ENCODE measurements around the gene GRIP2. TPM values are rescaled to one million over a fixed set of nuclear protein-coding genes. Genes with fewer than 3 reads are reported as not detected.

Gene GRIP2
- 1 to 10 TPM in 2 of 4 donors, under 1 TPM in 2; 0.16 to 1.7 (median 0.87) TPM for total RNA-seq
- under 1 TPM; under 0.01 to 0.90 (median 0.23) TPM for polyA plus RNA-seq

DNA sequence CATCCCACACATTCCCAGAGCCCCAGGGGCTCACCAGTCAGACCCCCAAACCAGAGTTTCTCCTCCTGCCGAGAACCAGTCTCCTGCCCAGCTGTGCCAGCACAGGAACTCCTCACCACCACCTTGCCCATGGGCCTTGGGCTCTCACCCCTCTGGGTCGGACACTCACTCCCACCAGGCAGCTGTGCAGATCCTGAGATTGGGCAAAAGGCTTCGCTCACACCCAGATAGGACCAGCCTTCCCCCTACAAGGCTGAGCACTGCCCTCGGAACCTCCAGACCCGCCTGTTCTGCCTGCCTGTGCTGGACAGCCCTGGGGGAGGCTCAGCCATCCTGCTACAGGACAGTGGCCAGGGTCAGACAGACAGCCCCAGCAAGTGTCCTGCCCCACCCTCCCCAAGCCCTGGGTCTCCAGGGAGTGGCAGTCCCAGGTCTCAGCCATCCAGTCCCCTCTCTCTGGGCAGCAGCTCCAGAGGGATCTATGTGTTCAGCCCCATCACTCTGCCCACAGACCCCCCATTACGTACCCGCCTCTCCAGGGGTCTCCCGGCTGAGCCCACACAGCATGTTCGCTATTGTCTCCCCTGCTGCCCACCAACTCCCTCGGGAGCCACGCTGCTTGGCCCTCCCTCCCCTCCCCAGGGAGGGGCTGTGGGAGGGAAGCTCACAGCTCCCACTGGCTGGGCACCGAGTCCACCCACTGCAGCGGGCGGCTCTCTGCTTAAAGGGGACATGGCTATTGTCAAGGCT is at the start of gene GRIP2:
Gene GRIP2 (minus strand): TSS at position 601 of the 750 bp plus-strand sequence. CDS start 34 bp downstream, at position 567.
- H3K4me3 ChIP-seq: peak within 1 kb of the TSS in 2 of 4 donors; percentile 7 to 17
- H3K27ac ChIP-seq: peak within 1 kb of the TSS in 1 of 4 donors; percentile 2
- peaks cover 0 to 16% (median 0%) of the 10 kb centered on the region in 3 donors for H3K27me3 ChIP-seq
- peak; percentile 50 for DNase-seq
- H3K36me3 ChIP-seq: no peaks in the 10 kb centered on the region
- H3K9me3 ChIP-seq: no peaks in the 10 kb centered on the region
- no peaks in the 10 kb centered on the region for H3K4me1 ChIP-seq
- TF ChIP-seq, protein P1, sequence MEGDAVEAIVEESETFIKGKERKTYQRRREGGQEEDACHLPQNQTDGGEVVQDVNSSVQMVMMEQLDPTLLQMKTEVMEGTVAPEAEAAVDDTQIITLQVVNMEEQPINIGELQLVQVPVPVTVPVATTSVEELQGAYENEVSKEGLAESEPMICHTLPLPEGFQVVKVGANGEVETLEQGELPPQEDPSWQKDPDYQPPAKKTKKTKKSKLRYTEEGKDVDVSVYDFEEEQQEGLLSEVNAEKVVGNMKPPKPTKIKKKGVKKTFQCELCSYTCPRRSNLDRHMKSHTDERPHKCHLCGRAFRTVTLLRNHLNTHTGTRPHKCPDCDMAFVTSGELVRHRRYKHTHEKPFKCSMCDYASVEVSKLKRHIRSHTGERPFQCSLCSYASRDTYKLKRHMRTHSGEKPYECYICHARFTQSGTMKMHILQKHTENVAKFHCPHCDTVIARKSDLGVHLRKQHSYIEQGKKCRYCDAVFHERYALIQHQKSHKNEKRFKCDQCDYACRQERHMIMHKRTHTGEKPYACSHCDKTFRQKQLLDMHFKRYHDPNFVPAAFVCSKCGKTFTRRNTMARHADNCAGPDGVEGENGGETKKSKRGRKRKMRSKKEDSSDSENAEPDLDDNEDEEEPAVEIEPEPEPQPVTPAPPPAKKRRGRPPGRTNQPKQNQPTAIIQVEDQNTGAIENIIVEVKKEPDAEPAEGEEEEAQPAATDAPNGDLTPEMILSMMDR (IDR thresholded peaks at IDR 0.05): no peak
- no peak for TF ChIP-seq POLR2A (IDR thresholded peaks at IDR 0.05)
- no peak for TF ChIP-seq EP300 (IDR thresholded peaks at IDR 0.05)
- no peak for TF ChIP-seq POLR2AphosphoS5 (IDR thresholded peaks at IDR 0.05)
- intact Hi-C loops (cut with DNase I): no loop called here
- 56 to 61% methylated on average over 14 of the region's 14 CpGs for WGBS, 2 donors

DNA sequence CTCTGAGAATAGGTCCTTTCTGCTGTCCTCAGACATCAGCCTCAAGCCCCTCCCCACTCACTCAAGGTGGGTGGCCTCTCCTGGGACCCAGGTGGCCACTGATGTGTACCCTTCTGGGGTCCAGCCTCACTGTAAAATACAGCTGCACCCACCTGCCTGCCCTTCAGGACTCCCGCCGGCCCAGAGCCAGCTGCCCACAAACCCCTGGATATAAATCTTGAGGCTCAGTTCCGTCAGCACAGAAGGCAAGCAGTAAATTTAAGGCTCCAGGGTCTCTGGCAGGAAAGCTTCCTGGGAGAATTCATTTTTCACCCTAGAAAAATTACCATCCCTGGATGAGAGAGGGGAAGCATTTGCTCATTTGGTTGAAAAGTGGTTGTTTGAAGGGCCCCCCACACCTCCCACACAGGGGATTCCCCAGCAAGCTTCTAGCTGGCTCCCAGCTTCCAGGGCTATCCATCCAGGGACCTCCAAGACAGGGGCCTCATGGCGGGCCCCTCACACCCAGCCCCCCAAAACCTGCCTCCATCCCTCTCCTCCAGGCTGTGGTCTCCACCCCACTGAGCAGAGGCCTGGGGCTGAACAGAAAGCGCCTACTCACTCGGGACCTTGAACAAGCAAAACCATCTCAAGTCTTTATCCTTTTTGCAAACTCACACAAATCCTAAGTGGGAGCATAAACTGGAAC is 48.4 kb upstream of the GRIP2 start:
- Histone ChIP-seq H3K4me3 (no peak overlapping the region), H3K27me3 (no peaks in the 10 kb centered on the region), H3K27ac (no peak overlapping the region), H3K4me1 (no peaks in the 10 kb centered on the region), H3K36me3 (no peaks in the 10 kb centered on the region), H3K9me3 (no peaks in the 10 kb centered on the region)
- intact Hi-C loops (cut with DNase I): no loop called here
- TF ChIP-seq, protein P1 (IDR thresholded peaks at IDR 0.05): no peak
- TF ChIP-seq POLR2A (IDR thresholded peaks at IDR 0.05): no peak
- TF ChIP-seq POLR2AphosphoS5 (IDR thresholded peaks at IDR 0.05): no peak
- TF ChIP-seq EP300 (IDR thresholded peaks at IDR 0.05): no peak
- DNase-seq: peak; percentile 55
- 68 to 81% methylated on average over 6 of the region's 6 CpGs for WGBS, 2 donors

DNA sequence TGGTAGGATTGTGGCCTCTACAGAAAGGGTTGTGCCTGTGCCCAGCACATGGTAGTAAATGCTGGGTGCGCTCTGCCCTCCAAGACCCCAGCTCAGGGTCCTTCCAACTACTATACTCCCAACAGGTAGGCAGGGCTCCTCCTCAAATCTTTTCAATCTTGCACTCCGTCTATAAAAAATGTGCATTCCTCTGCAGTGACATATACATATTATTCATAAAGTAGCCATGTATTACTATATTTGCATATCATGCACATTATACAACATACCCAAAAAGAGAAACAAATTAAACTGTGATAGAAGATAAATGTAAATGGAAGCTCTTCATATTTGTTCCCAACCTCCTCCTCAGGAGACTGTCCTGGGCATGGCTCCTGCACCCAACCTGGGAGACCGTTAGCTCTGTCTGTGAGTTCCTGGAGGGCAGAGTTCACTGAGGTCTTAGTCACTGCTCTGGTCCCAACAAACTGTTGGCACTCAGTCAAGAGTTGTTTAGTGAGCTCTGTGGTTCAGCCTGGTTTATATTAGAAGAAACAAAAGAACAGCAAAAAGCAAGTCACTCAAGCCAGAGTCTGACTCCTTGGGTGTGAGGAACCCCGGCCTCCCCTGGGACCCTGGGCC is 47.7 kb upstream of the GRIP2 start:
- intact Hi-C loops (cut with DNase I): no loop called here
- no peak overlapping the region for H3K27ac ChIP-seq
- H3K4me1 ChIP-seq: no peaks in the 10 kb centered on the region
- H3K9me3 ChIP-seq: no peaks in the 10 kb centered on the region
- 43 to 66% methylated on average over 4 of the region's 4 CpGs for WGBS, 2 donors
- no peak for DNase-seq
- TF ChIP-seq POLR2A (IDR thresholded peaks at IDR 0.05): no peak
- TF ChIP-seq POLR2AphosphoS5 (IDR thresholded peaks at IDR 0.05): no peak
- no peak for TF ChIP-seq EP300 (IDR thresholded peaks at IDR 0.05)
- TF ChIP-seq, protein P1 (IDR thresholded peaks at IDR 0.05): no peak
- no peaks in the 10 kb centered on the region for H3K36me3 ChIP-seq
- H3K27me3 ChIP-seq: no peaks in the 10 kb centered on the region
- no peak overlapping the region for H3K4me3 ChIP-seq

DNA sequence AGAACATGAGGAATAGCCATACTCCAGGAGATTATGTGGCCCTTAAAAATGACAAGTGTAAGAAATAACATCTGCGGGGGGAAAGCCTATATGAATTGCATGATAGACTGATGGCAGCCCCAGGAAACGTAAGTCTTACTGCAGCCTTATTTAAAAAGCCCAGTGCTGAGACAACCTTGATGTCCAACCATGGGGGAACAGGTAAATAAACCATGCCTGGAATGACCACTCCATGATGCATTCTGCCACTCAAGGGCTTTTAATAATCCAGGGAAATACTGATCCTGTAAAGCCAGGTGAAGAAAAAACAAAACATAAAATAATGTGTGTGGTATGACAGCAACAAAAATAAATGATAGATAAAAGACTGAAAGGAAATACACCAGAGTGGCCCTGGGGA is 46.5 kb upstream of the GRIP2 start:
- Histone ChIP-seq H3K27ac (no peak overlapping the region), H3K9me3 (no peaks in the 10 kb centered on the region), H3K36me3 (no peaks in the 10 kb centered on the region), H3K4me3 (no peak overlapping the region), H3K27me3 (no peaks in the 10 kb centered on the region), H3K4me1 (no peaks in the 10 kb centered on the region)
- no peak for DNase-seq
- WGBS, 2 donors: 80 to 85% methylated on average over 2 of the region's 2 CpGs
- intact Hi-C loops (cut with DNase I): no loop called here
- TF ChIP-seq EP300 (IDR thresholded peaks at IDR 0.05): no peak

DNA sequence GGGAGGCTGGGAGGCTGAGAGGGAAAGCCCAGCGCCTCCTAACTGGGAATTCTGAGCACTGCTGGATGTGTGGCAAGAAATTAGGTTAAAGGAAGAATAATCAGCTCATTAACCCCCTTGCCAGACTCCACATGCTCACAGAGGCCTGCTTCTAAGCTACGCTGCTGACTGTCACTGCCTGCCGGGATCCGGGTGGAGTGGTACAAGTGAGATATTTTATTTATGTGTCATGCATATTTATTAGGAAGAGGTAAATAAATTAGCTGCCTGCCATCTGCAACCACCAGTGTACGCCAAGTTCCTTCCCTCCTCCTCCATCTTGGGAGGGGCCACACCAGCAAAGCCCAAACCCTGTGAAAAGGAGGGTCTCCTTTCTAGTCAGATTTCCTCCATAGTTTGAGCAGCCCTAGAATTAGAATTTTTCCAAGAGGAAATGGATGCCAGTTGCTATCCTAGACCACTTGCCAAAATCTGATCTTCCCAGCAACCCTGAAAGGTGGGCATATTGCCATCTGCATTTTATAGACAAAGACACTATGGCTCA is 43.5 kb upstream of the GRIP2 start:
- H3K36me3 ChIP-seq: no peaks in the 10 kb centered on the region
- no peaks in the 10 kb centered on the region for H3K4me1 ChIP-seq
- H3K27ac ChIP-seq: no peak overlapping the region
- 75 to 83% methylated on average over 5 of the region's 5 CpGs for WGBS, 2 donors
- no peak overlapping the region for H3K4me3 ChIP-seq
- TF ChIP-seq POLR2AphosphoS5 (IDR thresholded peaks at IDR 0.05) (no peak), POLR2A (IDR thresholded peaks at IDR 0.05) (no peak), EP300 (IDR thresholded peaks at IDR 0.05) (no peak)
- TF ChIP-seq, protein P1 (IDR thresholded peaks at IDR 0.05): no peak
- DNase-seq: no peak
- no peaks in the 10 kb centered on the region for H3K9me3 ChIP-seq
- H3K27me3 ChIP-seq: no peaks in the 10 kb centered on the region
- intact Hi-C loops (cut with DNase I): no loop called here
